GM12891 (cell line): ENCODE results near the gene P2RY1.

Experiments
- PAX5 ChIP-seq: IDR thresholded peaks from 2 replicates; pipeline ENCODE4 v1.6.1; 2011; ENCODE audit warnings: low read length, moderate library complexity, mild to moderate bottlenecking; ENCODE audit not compliant: insufficient read depth, severe bottlenecking
- POLR2A ChIP-seq: IDR thresholded peaks from 2 replicates; pipeline ENCODE4 v1.6.1; 2011; ENCODE audit warnings: low read depth, low read length, control low read depth
- POLR2AphosphoS5 ChIP-seq: IDR thresholded peaks from 2 replicates; pipeline ENCODE4 v1.6.1; 2011; ENCODE audit warnings: low read depth, low read length, control low read depth
- POU2F2 ChIP-seq: IDR thresholded peaks from 2 replicates; pipeline ENCODE4 v1.6.1; 2011; ENCODE audit warnings: low read depth, mild to moderate bottlenecking, control low read depth, low read length, moderate library complexity
- SPI1 ChIP-seq: IDR thresholded peaks from 2 replicates; pipeline ENCODE4 v1.6.1; 2011; ENCODE audit warnings: low read depth, low read length, control low read depth
- TAF1 ChIP-seq: IDR thresholded peaks from 2 replicates; pipeline ENCODE4 v1.6.1; 2011; ENCODE audit warnings: low read depth, low read length, control low read depth

- TF ChIP-seq POLR2AphosphoS5 (no peak), POLR2A (no peak), TAF1 (no peak), SPI1 (no peak), PAX5 (no peak), POU2F2 (no peak)
Measured at GRCh38 chr3:152865668-152866245, 30.8 kb downstream of the P2RY1 start.
